GM23338 (cell line): ENCODE data around the gene NLRP10. TPM values are rescaled to one million over a fixed set of nuclear protein-coding genes. Genes with fewer than 3 reads are reported as not detected.

Experiments used
- ATAC-seq: fragments of 200-7000 bp; cut with Tn5 transposase; 3 replicates; pipeline ENCODE4 v1.9.1; 2020
- DNase-seq: peaks from one replicate; pipeline ENCODE4 v3.0.0-alpha.2; 2015; ENCODE audit warnings: low spot score
- H2AFZ ChIP-seq: fragments of 200-600 bp; sonication (generic); 2 replicates; pipeline ENCODE4 v1.8.0; 2016; ENCODE audit warnings: antibody characterized with exemption, mild to moderate bottlenecking, moderate library complexity
- H3F3A ChIP-seq: fragments of 200-600 bp; sonication (generic); replicated peaks from 2 replicates; pipeline ENCODE4 v1.8.0; 2017; ENCODE audit warnings: antibody characterized with exemption, mixed run types, low read depth
- H3K27ac ChIP-seq: fragments of 200-600 bp; sonication (generic); 2 replicates; pipeline ENCODE4 v1.6.1; 2016; ENCODE audit warnings: low read depth
- H3K27me3 ChIP-seq: fragments of 200-600 bp; sonication (generic); 2 replicates; pipeline ENCODE4 v1.8.0; 2016; ENCODE audit warnings: mild to moderate bottlenecking, mixed run types, moderate library complexity; ENCODE audit not compliant: insufficient read depth
- H3K36me3 ChIP-seq: fragments of 200-600 bp; sonication (generic); 2 replicates; pipeline ENCODE4 v1.8.0; 2016; ENCODE audit warnings: mild to moderate bottlenecking; ENCODE audit not compliant: insufficient read depth
- H3K4me1 ChIP-seq: fragments of 200-600 bp; sonication (generic); 2 replicates; pipeline ENCODE4 v1.8.0; 2016; ENCODE audit warnings: mild to moderate bottlenecking, moderate library complexity; ENCODE audit not compliant: insufficient read depth
- H3K4me2 ChIP-seq: fragments of 200-600 bp; sonication (generic); 2 replicates; pipeline ENCODE4 v1.7.1; 2017; ENCODE audit warnings: mixed run types
- H3K4me3 ChIP-seq: fragments of 200-600 bp; sonication (generic); 2 replicates; pipeline ENCODE4 v1.6.1; 2016; ENCODE audit warnings: mixed run types
- H3K79me2 ChIP-seq: fragments of 200-600 bp; sonication (generic); replicated peaks from 2 replicates; pipeline ENCODE4 v1.8.0; 2017; ENCODE audit warnings: mild to moderate bottlenecking; ENCODE audit not compliant: insufficient read depth
- H3K9me2 ChIP-seq: fragments of 200-600 bp; sonication (generic); 2 replicates; pipeline ENCODE4 v1.8.0; 2017; ENCODE audit not compliant: insufficient read depth
- H4K20me1 ChIP-seq: fragments of 200-600 bp; sonication (generic); replicated peaks from 2 replicates; pipeline ENCODE4 v1.8.0; 2017; ENCODE audit warnings: mild to moderate bottlenecking; ENCODE audit not compliant: insufficient read depth
- H3K27ac Mint-ChIP-seq: 2 replicates; pipeline ENCODE4 v1.8.0; 2020; ENCODE audit warnings: inconsistent platforms, mild to moderate bottlenecking, moderate library complexity, mixed read lengths
- H3K27me3 Mint-ChIP-seq: 3 replicates; pipeline ENCODE4 v1.8.0; 2022; ENCODE audit warnings: low read depth, mild to moderate bottlenecking, moderate library complexity, mixed read lengths, inconsistent platforms; ENCODE audit not compliant: insufficient read depth, poor library complexity
- H3K36me3 Mint-ChIP-seq: 3 replicates; pipeline ENCODE4 v1.8.0; 2021; ENCODE audit warnings: low read depth, mild to moderate bottlenecking, inconsistent platforms, moderate library complexity, mixed read lengths
- H3K4me1 Mint-ChIP-seq: 3 replicates; pipeline ENCODE4 v1.8.0; 2020; ENCODE audit warnings: mild to moderate bottlenecking, inconsistent platforms, mixed read lengths
- H3K4me3 Mint-ChIP-seq: 3 replicates; pipeline ENCODE4 v1.8.0; 2021; ENCODE audit warnings: moderate library complexity, mild to moderate bottlenecking, inconsistent platforms, mixed read lengths
- H3K9me3 Mint-ChIP-seq: 3 replicates; pipeline ENCODE4 v1.8.0; 2020; ENCODE audit warnings: moderate library complexity, mild to moderate bottlenecking, inconsistent platforms, mixed read lengths
- CREB1 ChIP-seq: fragments of 250-450 bp; sonication (Bioruptor Pico); IDR thresholded peaks from 2 replicates; pipeline ENCODE4 v1.5.0; 2020; ENCODE audit warnings: low read depth, mild to moderate bottlenecking, moderate library complexity
- CTCF ChIP-seq, 2 experiments: fragments of 200-600 bp in 1 of 2; sonication (generic) in 1 of 2; conservative IDR thresholded peaks; 2 replicates each; pipeline versions ENCODE4 v1.5.1 to v1.6.1; 2016 to 2017; ENCODE audit warnings: antibody characterized with exemption in 2 of 2, low read depth in 2 of 2, mild to moderate bottlenecking in 2 of 2, moderate library complexity in 1 of 2
- EZH2 ChIP-seq: fragments of 200-600 bp; sonication (generic); IDR thresholded peaks from one replicate; pipeline ENCODE4 v1.8.0; 2017; ENCODE audit warnings: antibody characterized with exemption, mild to moderate bottlenecking, low read depth; ENCODE audit not compliant: unreplicated experiment
- EZH2phosphoT487 ChIP-seq: fragments of 200-600 bp; sonication (generic); IDR thresholded peaks from one replicate; pipeline ENCODE4 v1.8.1; 2018; ENCODE audit warnings: antibody characterized with exemption; ENCODE audit not compliant: unreplicated experiment
- JUNB ChIP-seq: IDR thresholded peaks from one replicate; pipeline ENCODE4 v1.6.1; 2016; ENCODE audit warnings: antibody characterized with exemption; ENCODE audit not compliant: unreplicated experiment
- NANOG ChIP-seq: IDR thresholded peaks from 2 replicates; pipeline ENCODE4 v1.6.1; 2016; ENCODE audit warnings: antibody characterized with exemption, borderline replicate concordance
- POLR2AphosphoS5 ChIP-seq: IDR thresholded peaks from 2 replicates; pipeline ENCODE4 v1.6.1; 2016; ENCODE audit warnings: antibody characterized with exemption, low read depth
- STAT1 ChIP-seq: IDR thresholded peaks from one replicate; pipeline ENCODE4 v1.6.1; 2016; ENCODE audit warnings: antibody characterized with exemption; ENCODE audit not compliant: unreplicated experiment
- ZNF114 ChIP-seq: fragments of 250-450 bp; sonication (Bioruptor Pico); IDR thresholded peaks from 2 replicates; pipeline ENCODE4 v1.5.0; 2020; ENCODE audit warnings: mild to moderate bottlenecking, moderate library complexity
- ZNF331 ChIP-seq: fragments of 250-450 bp; sonication (Bioruptor Pico); IDR thresholded peaks from 2 replicates; pipeline ENCODE4 v1.5.0; 2020; ENCODE audit warnings: low read depth, mild to moderate bottlenecking, moderate library complexity
- polyA plus RNA-seq: library from polyadenylated mRNA; unstranded; fragments of >200 nt; fragmentation: Nextera tagmentation; extraction: Ambion mirVana; gene quantifications from 2 replicates; pipeline ENCODE4 v1.2.1, GENCODE V29; 2016
- total RNA-seq: library from RNA; depleted of rRNA; stranded (reverse); fragments of >200 nt; shearing (Covaris generic); gene quantifications from 2 replicates; pipeline ENCODE4 v1.2.3, GENCODE V29; 2014
- TF ChIP-seq, protein P1 (sequence below): IDR thresholded peaks from 2 replicates; pipeline ENCODE4 v1.6.1; 2016; ENCODE audit warnings: antibody characterized with exemption
- TF ChIP-seq, protein P2 (sequence below): IDR thresholded peaks from one replicate; pipeline ENCODE4 v1.6.1; 2018; ENCODE audit warnings: antibody characterized with exemption; ENCODE audit not compliant: unreplicated experiment

The NLRP10 gene
- total and polyA plus RNA-seq, 2 experiments from 2014 or later: 1.1 to 4.3 TPM

GRCh38 chr11:7949934-7950333 is 15.3 kb downstream of the NLRP10 start:
- Mint-ChIP-seq H3K4me1 (no peaks in the 10 kb centered on the region), H3K36me3 (no peaks in the 10 kb centered on the region), H3K9me3 (no peaks in the 10 kb centered on the region), H3K27ac (no peak overlapping the region), H3K27me3 (no peaks in the 10 kb centered on the region), H3K4me3 (no peak overlapping the region)
- Histone ChIP-seq H3K4me1 (no peaks in the 10 kb centered on the region), H3K9me2 (peaks cover 5% of the 10 kb centered on the region; the same call in 1 of the 2 replicates), H3K27me3 (0 out of 2 replicates have a peak, but pooled peaks cover 7% of the 10 kb centered on the region), H4K20me1 (no peaks in the 10 kb centered on the region), H3K4me3 (no peak overlapping the region), H2AFZ (no peak overlapping the region), H3K36me3 (no peaks in the 10 kb centered on the region), H3K79me2 (no peaks in the 10 kb centered on the region), H3F3A (no peaks in the 10 kb centered on the region), H3K27ac (no peak overlapping the region), H3K4me2 (no peak overlapping the region)
- no peak for ATAC-seq
- DNase-seq: no peak
- TF ChIP-seq, protein P1, sequence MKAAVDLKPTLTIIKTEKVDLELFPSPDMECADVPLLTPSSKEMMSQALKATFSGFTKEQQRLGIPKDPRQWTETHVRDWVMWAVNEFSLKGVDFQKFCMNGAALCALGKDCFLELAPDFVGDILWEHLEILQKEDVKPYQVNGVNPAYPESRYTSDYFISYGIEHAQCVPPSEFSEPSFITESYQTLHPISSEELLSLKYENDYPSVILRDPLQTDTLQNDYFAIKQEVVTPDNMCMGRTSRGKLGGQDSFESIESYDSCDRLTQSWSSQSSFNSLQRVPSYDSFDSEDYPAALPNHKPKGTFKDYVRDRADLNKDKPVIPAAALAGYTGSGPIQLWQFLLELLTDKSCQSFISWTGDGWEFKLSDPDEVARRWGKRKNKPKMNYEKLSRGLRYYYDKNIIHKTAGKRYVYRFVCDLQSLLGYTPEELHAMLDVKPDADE: no peak
- TF ChIP-seq JUNB: no peak
- no peak for TF ChIP-seq ZNF114
- TF ChIP-seq EZH2phosphoT487: no peak
- no peak for TF ChIP-seq POLR2AphosphoS5
- TF ChIP-seq EZH2: no peak

GRCh38 chr11:7944123-7944522 is 21.1 kb downstream of the NLRP10 start:
- H3K27me3 Mint-ChIP-seq: peaks cover 2% of the 10 kb centered on the region
- TF ChIP-seq CREB1 (CRISPR knock-in tag) (no peak), STAT1 (no peak), ZNF331 (no peak), EZH2phosphoT487 (no peak), EZH2 (no peak), ZNF114 (no peak), NANOG (no peak), CTCF (conservative IDR thresholded peaks at IDR 0.05; ENCODE audit: low read depth in 2 of 2) (no peak), POLR2AphosphoS5 (no peak), JUNB (no peak)
- TF ChIP-seq, protein P1: no peak
- TF ChIP-seq, protein P2, sequence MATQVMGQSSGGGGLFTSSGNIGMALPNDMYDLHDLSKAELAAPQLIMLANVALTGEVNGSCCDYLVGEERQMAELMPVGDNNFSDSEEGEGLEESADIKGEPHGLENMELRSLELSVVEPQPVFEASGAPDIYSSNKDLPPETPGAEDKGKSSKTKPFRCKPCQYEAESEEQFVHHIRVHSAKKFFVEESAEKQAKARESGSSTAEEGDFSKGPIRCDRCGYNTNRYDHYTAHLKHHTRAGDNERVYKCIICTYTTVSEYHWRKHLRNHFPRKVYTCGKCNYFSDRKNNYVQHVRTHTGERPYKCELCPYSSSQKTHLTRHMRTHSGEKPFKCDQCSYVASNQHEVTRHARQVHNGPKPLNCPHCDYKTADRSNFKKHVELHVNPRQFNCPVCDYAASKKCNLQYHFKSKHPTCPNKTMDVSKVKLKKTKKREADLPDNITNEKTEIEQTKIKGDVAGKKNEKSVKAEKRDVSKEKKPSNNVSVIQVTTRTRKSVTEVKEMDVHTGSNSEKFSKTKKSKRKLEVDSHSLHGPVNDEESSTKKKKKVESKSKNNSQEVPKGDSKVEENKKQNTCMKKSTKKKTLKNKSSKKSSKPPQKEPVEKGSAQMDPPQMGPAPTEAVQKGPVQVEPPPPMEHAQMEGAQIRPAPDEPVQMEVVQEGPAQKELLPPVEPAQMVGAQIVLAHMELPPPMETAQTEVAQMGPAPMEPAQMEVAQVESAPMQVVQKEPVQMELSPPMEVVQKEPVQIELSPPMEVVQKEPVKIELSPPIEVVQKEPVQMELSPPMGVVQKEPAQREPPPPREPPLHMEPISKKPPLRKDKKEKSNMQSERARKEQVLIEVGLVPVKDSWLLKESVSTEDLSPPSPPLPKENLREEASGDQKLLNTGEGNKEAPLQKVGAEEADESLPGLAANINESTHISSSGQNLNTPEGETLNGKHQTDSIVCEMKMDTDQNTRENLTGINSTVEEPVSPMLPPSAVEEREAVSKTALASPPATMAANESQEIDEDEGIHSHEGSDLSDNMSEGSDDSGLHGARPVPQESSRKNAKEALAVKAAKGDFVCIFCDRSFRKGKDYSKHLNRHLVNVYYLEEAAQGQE: no peak

More at GRCh38 chr11:7944123-7944522, 21.1 kb downstream of the NLRP10 start:
- Mint-ChIP-seq H3K36me3 (no peaks in the 10 kb centered on the region), H3K4me3 (no peak overlapping the region), H3K9me3 (peaks cover 10% of the 10 kb centered on the region), H3K27ac (no peak overlapping the region), H3K4me1 (no peaks in the 10 kb centered on the region)
- Histone ChIP-seq H3F3A (no peaks in the 10 kb centered on the region), H3K27me3 (0 out of 2 replicates have a peak, but pooled peaks cover 7% of the 10 kb centered on the region), H3K79me2 (no peaks in the 10 kb centered on the region), H3K4me3 (no peak overlapping the region), H2AFZ (no peak overlapping the region), H3K4me2 (no peak overlapping the region), H3K27ac (no peak overlapping the region), H3K4me1 (no peaks in the 10 kb centered on the region), H4K20me1 (no peaks in the 10 kb centered on the region), H3K9me2 (peaks cover 5% of the 10 kb centered on the region; the same call in 1 of the 2 replicates), H3K36me3 (no peaks in the 10 kb centered on the region; the same call in 1 of the 2 replicates)
- no peak for ATAC-seq
- DNase-seq: no peak
